NCI-H69 (cell line): ENCODE data around the gene MVB12B.

Experiments
- DNase-seq: peaks from one replicate; lab custom pipeline; 2025; lab: John Stamatoyannopoulos, UW

The MVB12B gene

DNA sequence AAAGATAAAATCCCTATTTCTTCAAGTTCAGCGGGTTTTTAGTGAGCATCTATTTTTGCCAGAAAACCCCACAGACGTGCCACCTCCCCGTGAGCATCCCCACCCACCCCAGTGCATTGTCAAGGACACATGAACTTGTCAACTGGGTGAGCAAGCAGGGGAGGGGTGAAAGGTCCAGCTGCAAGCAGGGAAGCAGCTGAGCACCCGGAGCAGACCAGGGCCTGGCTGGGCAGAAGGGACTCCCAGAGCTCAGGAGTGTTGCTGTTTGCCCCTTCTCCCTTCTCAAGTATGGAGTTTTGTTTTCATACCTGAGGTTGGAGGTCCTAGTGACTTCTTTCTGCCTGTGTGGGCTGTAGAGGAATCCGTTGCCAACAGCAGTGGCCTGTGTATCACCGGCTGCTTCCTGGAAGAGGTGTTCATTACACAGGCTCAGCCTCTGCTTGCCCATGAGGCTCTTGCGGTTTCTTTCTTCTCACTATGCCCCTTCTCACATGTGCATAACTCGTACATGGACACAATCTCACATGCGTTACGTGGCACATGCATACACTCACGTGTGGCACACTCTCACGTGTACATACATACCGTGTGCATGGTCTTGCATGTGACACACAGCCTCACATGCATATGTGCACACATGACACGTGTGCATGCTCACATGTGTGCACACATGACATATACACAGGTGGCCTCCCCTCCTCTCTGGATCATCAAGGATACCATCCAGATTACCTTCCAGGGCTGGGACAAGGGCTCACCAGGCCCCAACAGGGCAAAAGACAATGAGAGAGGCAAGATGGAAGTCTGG lies 126.7 kb downstream of the MVB12B start:
- DNase-seq: no peak

DNA sequence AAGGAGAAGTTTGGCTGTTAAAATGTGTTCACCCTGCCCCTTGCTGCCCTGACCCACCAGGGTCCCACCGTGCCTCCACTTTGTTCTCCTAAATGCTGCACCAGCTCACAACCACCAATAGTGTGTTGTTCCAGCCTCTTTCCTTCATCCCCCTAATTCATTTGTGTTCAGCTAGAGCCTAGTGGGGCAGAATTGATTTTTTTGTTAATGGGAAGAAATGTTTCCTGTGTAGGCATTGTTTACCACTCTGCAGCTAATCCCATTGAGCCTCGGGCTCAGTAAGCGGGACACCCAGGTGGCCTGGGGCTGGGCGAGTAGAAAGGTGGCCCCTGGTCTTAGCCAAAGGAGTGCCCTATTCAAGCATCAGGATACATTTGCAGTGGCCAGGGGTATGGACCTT lies 127.6 kb downstream of the MVB12B start:
- no peak for DNase-seq

DNA sequence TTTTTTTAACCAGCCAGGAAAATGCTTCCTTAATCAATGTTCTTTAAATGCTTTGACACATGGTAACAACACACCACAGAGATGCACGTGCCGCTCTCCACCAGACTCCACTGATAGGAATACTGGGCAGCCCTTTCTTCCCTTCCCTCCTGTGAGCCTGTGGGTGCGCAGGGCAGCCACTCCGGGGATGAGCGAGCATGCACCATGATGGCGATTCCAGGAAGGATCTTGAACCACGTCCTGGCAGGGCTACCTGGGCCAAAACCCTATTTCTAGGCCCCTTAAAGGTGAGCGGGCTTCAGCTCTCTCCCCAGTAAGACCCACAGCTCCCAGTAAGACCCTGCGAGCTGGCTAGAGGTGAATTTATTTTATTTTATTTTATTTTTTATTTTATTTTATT lies 128.2 kb downstream of the MVB12B start:
- no peak for DNase-seq

GRCh38 chr9:126456441-126457174 lies 130.0 kb downstream of the MVB12B start:
- DNase-seq: no peak

GRCh38 chr9:126457175-126457547 lies 130.5 kb downstream of the MVB12B start:
- no peak for DNase-seq

- no peak for DNase-seq
These were observed 131.3 kb downstream of the MVB12B start for GRCh38 chr9:126457890-126458289.

GRCh38 chr9:126459126-126459525 lies 132.5 kb downstream of the MVB12B start:
- no peak for DNase-seq

DNA sequence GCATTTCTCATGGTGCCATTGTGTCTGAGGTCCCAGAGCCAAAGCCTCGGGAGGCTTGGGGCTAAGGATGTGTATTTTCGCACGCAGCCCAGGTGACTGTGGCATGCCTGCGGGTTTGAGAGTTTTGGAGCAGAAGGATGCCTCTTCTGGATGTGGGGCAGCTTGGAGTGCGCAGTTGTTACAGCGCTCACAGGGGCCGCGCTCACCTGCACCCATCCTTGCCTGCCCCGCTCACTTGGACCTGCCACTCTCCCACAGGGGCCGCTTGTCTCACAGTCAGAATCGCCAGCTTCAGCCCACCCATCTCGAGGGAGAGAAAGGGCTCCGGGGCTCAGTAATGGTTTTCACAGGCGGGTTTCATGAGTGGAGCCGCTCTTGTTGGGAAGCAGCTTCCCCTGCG lies 132.9 kb downstream of the MVB12B start:
- no peak for DNase-seq

DNA sequence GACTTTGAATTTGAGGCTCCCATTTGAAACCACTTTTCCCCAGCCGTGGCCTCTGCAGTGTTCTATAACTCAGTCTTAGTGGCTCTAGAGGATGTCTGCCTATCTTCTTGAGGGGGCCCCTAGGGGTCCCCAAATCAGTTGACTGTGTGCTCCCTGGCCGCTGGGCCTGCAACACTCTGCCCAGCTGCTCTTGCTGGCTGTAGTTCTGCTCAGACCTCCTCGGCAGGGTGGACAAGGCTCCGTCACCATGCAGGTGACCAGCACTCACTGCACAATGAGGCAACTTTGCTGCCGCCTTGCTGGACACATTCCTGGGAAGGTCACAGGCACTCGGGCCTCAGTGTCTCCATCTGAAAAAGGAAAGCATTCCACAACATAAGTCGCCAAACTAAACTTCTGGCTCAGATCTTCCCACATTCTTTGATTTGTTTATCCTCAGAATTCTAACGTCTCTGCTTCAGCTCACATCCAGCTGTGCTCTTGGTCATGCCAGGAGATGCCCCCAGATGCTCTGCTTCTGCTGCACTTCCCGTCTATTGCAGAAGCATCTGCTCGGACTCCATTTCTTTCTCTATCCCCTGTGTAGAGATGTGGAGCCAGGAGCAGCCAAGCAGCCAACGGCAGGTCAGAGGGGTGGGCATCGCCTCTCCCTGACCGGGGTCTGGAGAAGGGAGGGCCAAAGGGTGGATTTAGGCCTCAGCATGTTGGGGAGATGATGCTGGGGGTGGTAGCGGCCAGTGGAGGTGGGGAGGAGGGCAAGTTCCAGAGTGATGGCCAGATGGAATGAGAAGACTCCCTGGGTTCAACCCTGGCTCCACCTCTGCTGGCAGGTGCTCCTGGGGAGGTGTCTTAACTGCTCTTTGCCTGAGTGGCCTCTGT lies 133.6 kb downstream of the MVB12B start:
- no peak for DNase-seq

- DNase-seq: no peak
These were observed 134.4 kb downstream of the MVB12B start for GRCh38 chr9:126461029-126461428.

- no peak for DNase-seq
These were observed 135.0 kb downstream of the MVB12B start for GRCh38 chr9:126461608-126462007.

DNA sequence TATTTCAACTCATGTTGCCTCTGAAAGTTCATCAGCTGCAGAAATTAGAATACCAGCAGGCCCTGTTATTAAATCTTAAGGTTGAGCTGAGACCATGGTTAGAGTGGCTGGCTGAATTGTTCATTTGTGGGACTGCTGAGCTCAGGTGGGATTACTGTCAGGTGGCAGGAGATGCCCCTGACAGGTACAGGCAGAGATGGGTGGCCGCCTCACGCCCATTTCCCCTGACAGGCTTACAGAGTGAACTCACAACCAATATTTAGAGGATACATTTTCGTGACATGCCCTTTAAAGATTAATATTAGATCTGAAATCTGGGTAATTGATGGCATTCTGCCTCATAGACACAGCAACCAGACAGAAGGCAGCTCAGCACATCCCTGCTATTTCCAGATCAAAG lies 136.0 kb downstream of the MVB12B start:
- no peak for DNase-seq

DNA sequence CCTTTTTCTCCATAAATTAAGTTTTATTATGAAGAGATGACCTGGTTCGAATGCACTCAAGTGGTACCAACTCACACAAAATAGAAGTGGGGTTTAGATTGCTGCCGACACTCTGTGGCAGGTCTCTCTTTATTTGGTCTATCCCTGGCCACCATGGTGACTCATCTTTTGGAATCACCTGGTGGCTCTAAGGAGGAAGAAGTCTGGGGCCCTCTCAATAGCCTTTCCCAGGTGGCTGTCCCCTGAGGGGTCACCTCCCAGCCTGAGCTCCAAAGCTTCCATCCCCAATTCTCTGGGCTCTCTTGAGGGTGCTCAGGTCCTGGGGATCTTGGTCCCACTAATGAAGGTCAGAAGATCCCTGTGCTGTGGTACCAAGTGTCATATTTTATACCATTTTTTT lies 136.8 kb downstream of the MVB12B start:
- DNase-seq: no peak

DNA sequence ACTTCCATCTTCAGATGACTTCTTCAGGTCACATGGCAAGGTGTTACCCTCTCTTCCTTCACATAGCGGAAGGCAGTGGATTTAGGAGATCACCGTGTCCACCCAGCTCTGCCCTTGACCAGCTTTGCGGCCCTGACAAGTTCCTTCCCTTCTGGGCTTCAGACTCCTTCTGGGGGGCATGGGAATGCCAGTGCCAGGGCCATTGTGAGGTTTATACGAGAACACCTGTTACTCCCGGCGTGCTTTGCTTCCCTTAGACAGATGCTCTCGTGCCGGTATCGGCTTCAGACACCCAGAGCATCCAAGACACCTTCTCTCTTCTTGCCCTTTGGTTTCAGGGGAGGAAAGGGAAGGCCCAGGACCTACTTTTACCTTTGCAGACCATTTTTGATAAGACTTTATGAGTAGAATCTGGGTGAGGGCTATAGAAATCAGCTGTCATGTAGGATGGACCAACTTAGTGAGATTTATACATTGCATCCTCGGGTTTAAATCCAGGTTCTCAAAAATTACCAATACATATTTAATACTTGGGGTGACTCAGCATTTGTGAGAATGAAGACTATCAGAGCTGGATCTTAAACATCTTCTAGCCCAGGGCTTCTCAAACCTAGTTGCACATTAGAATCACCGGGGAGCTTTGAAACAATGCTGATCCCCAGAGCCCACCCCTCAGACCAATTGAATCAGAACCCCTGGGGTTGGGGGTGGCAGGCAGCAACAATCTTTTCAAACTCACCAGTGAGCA lies 138.2 kb downstream of the MVB12B start:
- no peak for DNase-seq

DNA sequence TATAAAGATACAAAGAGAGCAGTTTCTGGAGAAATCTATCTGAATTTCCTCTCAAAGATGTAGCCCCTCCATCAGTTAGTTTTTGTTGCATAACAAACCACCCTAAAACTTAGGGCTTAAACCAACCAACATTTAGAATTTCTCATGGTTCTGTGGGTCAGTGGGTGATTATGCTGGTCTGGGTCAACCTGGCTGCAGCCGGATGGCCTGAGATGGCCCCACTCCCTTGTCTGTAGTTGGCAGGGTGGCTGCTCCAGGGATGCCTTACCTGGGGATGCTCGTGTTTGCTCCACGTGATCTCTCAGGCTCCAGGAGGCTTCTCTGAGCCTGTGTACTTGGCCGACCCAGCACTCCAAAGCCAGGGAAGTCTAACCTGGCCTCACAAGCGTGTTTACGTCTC lies 139.3 kb downstream of the MVB12B start:
- no peak for DNase-seq

DNA sequence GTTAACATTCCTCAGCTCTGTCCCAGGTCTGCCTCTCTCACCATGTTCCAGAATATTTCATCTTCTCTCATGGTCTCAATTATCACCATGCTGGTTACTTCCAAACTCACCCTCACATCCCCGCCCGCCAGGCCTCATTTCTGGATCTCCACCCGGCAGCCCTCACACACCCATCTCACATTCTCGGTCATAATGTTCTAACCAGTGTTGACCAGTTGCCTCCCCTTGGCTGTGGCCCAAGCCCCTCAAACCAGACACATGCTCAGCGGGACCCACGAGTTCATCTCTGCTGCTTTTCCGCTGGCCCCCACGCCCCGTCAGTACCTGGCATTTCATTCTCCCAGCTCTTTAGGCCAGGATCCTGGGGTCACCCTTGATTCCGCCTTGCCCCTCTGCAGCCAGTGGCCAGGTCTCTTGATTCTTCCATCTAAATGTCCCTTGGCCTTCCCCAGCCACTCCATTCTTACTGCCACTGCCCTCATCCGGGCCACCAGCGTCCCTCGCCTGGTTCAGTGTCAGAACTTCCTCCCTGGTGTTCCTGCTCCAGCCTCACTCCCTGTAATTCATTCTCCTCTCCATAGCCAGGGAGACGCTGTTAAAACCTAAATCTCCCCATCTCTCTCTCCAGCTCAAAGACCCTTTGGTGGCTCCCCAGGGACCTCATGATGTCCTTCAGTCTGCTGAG lies 141.7 kb downstream of the MVB12B start:
- DNase-seq: no peak

- DNase-seq: no peak
These were observed 143.8 kb downstream of the MVB12B start for GRCh38 chr9:126470241-126470993.

DNA sequence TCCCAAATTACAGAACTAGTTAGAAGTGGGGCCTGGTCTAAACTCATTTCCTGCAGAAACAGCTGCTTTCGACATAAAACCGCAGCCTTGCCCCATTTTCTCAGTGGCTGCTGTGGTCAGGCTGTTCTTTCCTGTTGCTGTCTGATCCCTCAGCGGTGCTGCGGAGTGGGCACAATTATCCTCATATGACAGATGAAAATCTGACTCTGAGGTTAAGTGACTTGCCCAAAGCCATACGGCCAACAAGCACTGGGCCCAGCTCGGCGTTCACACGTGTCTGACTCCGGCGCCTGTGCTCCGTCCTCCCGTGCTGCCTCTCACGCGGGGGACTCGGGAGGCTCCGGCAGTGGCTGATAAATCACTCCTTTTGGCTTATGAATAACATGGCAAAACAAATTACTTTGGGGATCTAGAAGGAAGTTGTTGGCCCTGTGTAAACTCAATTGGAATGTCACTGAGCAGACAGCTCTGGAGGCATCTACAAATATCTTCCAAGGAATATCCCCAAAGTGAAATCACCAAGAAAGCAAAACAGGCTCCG lies 144.5 kb downstream of the MVB12B start:
- no peak for DNase-seq

DNA sequence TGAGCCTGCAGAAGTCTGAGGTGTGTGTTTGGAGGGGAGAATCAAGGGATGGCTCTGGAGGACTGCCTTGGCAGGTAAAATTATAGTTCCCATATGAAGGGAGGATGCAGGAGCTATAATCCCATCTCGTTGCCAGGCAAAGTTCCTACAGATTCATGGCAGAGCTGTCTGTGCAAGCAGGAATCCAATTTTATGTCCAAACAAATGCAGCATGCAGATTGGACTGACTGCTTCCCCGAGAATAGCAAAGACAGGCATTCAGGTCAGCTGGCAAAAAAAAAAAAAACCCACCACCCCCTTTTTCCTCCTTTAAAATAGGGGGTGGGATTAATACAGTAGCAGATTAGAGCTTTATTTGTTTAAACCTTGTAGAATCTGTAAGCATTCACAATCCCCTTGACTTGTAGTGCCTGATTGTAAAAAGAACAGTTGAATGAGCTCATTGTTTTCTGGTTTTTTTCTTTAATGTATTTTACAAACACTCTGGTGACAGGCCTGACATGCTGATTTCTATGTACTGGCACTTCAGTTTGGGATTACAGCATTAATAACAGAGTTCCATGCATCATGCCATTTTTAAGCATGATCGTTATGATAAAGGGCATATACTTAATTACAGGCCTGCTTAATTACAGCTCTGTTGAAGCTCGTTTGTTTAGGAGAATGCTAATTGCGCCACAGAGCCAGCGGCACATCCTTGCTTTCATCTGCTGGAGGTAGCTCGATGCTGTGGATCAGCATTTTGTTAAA lies 145.7 kb downstream of the MVB12B start:
- DNase-seq: peak; percentile 94

GRCh38 chr9:126472948-126473298 lies 146.3 kb downstream of the MVB12B start:
- peak; percentile 43 for DNase-seq
